IMR-90 (cell line): ENCODE measurements around the gene SYN1. TPM values are rescaled to one million over a fixed set of nuclear protein-coding genes. Genes with fewer than 3 reads are reported as not detected.
A peak's percentile ranks its signal among the peaks of the same experiment; 100 is the strongest.

Experiments
- ATAC-seq: fragments of 200-7000 bp; cut with Tn5 transposase; 2 replicates; pipeline ENCODE4 v1.9.1; 2020; ENCODE audit warnings: low read depth, mild to moderate bottlenecking, moderate library complexity
- BruUV-seq: library from RNA; stranded (reverse); fragments of 400-500 nt; replicated peaks from 2 replicates; lab custom pipeline; 2021; lab: Mats Ljungman, UMichigan
- CTCF ChIA-PET: fragments of 300-600 bp; formaldehyde crosslinking; extraction: SDS; loops from one replicate; lab custom pipeline; 2021; ENCODE audit warnings: antibody characterized with exemption; lab: Yijun Ruan, JAX
- POLR2A ChIA-PET: fragments of 300-600 bp; sonication (Branson Sonifier 250); formaldehyde crosslinking; loops from one replicate; lab custom pipeline; 2022; ENCODE audit warnings: antibody characterized with exemption; ENCODE audit not compliant: unreplicated experiment; lab: Charles Lee
- DNase-seq: peaks from one replicate; pipeline ENCODE4 v3.0.0; 2013
- H2AFZ ChIP-seq: replicated peaks from 2 replicates; pipeline ENCODE3; 2013; ENCODE audit warnings: low read length, mild to moderate bottlenecking; ENCODE audit not compliant: poor library complexity
- H2AK5ac ChIP-seq: 2 replicates; pipeline ENCODE4 v1.6.1; 2013; ENCODE audit warnings: low read depth, low read length, inconsistent platforms
- H2AK9ac ChIP-seq: replicated peaks from 2 replicates; pipeline ENCODE3; 2013; ENCODE audit warnings: mild to moderate bottlenecking, low read depth, low read length, moderate library complexity; ENCODE audit not compliant: poor library complexity
- H2BK120ac ChIP-seq: 2 replicates; pipeline ENCODE4 v1.6.1; 2013; ENCODE audit warnings: low read depth, low read length, inconsistent platforms
- H2BK15ac ChIP-seq: 3 replicates; pipeline ENCODE4 v1.6.1; 2013; ENCODE audit warnings: low read depth, low read length, inconsistent platforms
- H2BK20ac ChIP-seq: 2 replicates; pipeline ENCODE4 v1.6.1; 2013; ENCODE audit warnings: low read depth, mild to moderate bottlenecking, inconsistent platforms, low read length, moderate library complexity
- H2BK5ac ChIP-seq: 2 replicates; pipeline ENCODE4 v1.6.1; 2013; ENCODE audit warnings: mild to moderate bottlenecking, low read depth, low read length, inconsistent platforms; ENCODE audit not compliant: poor library complexity, severe bottlenecking
- H3K14ac ChIP-seq: replicated peaks from 2 replicates; pipeline ENCODE4 v1.6.1; 2013; ENCODE audit warnings: low read depth, low read length, inconsistent platforms
- H3K18ac ChIP-seq: 2 replicates; pipeline ENCODE4 v1.6.1; 2013; ENCODE audit warnings: low read depth, low read length, control low read depth
- H3K23ac ChIP-seq: 2 replicates; pipeline ENCODE4 v1.6.1; 2013; ENCODE audit warnings: low read depth, low read length, inconsistent platforms
- H3K27ac ChIP-seq: 2 replicates; pipeline ENCODE4 v1.5.1; 2013; ENCODE audit warnings: mild to moderate bottlenecking, control low read depth, low read length; ENCODE audit not compliant: insufficient read depth
- H3K27me3 ChIP-seq: 2 replicates; pipeline ENCODE4 v1.6.1; 2013; ENCODE audit warnings: low read length; ENCODE audit not compliant: control insufficient read depth, insufficient read depth
- H3K36me3 ChIP-seq: 2 replicates; pipeline ENCODE4 v1.6.1; 2013; ENCODE audit warnings: low read length, mixed read lengths; ENCODE audit not compliant: control insufficient read depth, insufficient read depth
- H3K4ac ChIP-seq: 2 replicates; pipeline ENCODE4 v1.6.1; 2013; ENCODE audit warnings: low read depth, low read length, inconsistent platforms
- H3K4me1 ChIP-seq: 2 replicates; pipeline ENCODE4 v1.6.1; 2013; ENCODE audit warnings: low read length, mixed read lengths; ENCODE audit not compliant: control insufficient read depth, insufficient read depth
- H3K4me2 ChIP-seq: 2 replicates; pipeline ENCODE4 v1.6.1; 2013; ENCODE audit warnings: low read depth, mild to moderate bottlenecking, control low read depth, low read length, moderate library complexity
- H3K4me3 ChIP-seq: 2 replicates; pipeline ENCODE4 v1.5.1; 2013; ENCODE audit warnings: low read depth, mild to moderate bottlenecking, control low read depth, low read length, moderate library complexity; ENCODE audit not compliant: insufficient read depth
- H3K56ac ChIP-seq: 2 replicates; pipeline ENCODE4 v1.6.1; 2013; ENCODE audit warnings: low read length, inconsistent platforms; ENCODE audit not compliant: insufficient read depth; ENCODE audit errors: extremely low read depth
- H3K79me1 ChIP-seq, 2 experiments: 2 replicates each; pipeline ENCODE4 v1.6.1; 2013; ENCODE audit warnings: low read length in 2 of 2, inconsistent platforms in 1 of 2, low read depth in 1 of 2
- H3K9ac ChIP-seq: 2 replicates; pipeline ENCODE4 v1.6.1; 2013; ENCODE audit warnings: low read depth, low read length, control low read depth
- H3K9me1 ChIP-seq: 2 replicates; pipeline ENCODE4 v1.6.1; 2013; ENCODE audit warnings: low read length, inconsistent platforms; ENCODE audit not compliant: insufficient read depth
- H3K9me3 ChIP-seq: 2 replicates; pipeline ENCODE4 v1.6.1; 2013; ENCODE audit warnings: low read length; ENCODE audit not compliant: control insufficient read depth, insufficient read depth
- H4K20me1 ChIP-seq: 2 replicates; pipeline ENCODE4 v1.6.1; 2013; ENCODE audit warnings: low read length, inconsistent platforms; ENCODE audit not compliant: insufficient read depth
- H4K5ac ChIP-seq: 2 replicates; pipeline ENCODE4 v1.6.1; 2013; ENCODE audit warnings: mild to moderate bottlenecking, low read depth, low read length, control low read depth
- H4K8ac ChIP-seq, 2 experiments: 2 replicates each; pipeline ENCODE4 v1.6.1; 2013; ENCODE audit warnings: low read depth in 2 of 2, low read length in 2 of 2, control low read depth in 1 of 2, inconsistent platforms in 1 of 2
- H4K91ac ChIP-seq: 2 replicates; pipeline ENCODE4 v1.6.1; 2013; ENCODE audit warnings: low read depth, low read length, inconsistent platforms; ENCODE audit not compliant: insufficient read depth
- BHLHE40 ChIP-seq: fragments of 150-350 bp; IDR thresholded peaks from 2 replicates; pipeline ENCODE4 v1.6.1; 2016; ENCODE audit warnings: mild to moderate bottlenecking, low read depth, low read length
- CEBPB ChIP-seq: IDR thresholded peaks from 2 replicates; pipeline ENCODE4 v1.6.1; 2012; ENCODE audit warnings: low read depth, low read length, improper control_type of control experiment
- CHD1 ChIP-seq: IDR thresholded peaks from 2 replicates; pipeline ENCODE4 v1.6.1; 2012; ENCODE audit warnings: low read depth, low read length, improper control_type of control experiment
- CTCF ChIP-seq: conservative IDR thresholded peaks from 2 replicates; pipeline ENCODE4 v1.5.1; 2012; ENCODE audit warnings: mild to moderate bottlenecking, low read depth, low read length, improper control_type of control experiment
- ELK1 ChIP-seq: fragments of 150-350 bp; IDR thresholded peaks from 2 replicates; pipeline ENCODE4 v1.6.1; 2016; ENCODE audit warnings: low read depth, mild to moderate bottlenecking, low read length, moderate library complexity, borderline replicate concordance
- FOS ChIP-seq: fragments of 150-350 bp; IDR thresholded peaks from 2 replicates; pipeline ENCODE4 v1.6.1; 2016; ENCODE audit warnings: low read depth, low read length
- MAFK ChIP-seq: IDR thresholded peaks from 2 replicates; pipeline ENCODE4 v1.6.1; 2012; ENCODE audit warnings: low read depth, low read length, improper control_type of control experiment
- MXI1 ChIP-seq: IDR thresholded peaks from 2 replicates; pipeline ENCODE4 v1.6.1; 2012; ENCODE audit warnings: low read depth, mild to moderate bottlenecking, low read length, moderate library complexity, borderline replicate concordance
- NFE2L2 ChIP-seq: fragments of 150-350 bp; IDR thresholded peaks from 2 replicates; pipeline ENCODE4 v1.6.1; 2016; ENCODE audit warnings: low read depth, mild to moderate bottlenecking, low read length
- POLR2A ChIP-seq: IDR thresholded peaks from 2 replicates; pipeline ENCODE4 v1.6.1; 2012; ENCODE audit warnings: mild to moderate bottlenecking, low read depth, low read length
- RAD21 ChIP-seq: IDR thresholded peaks from 2 replicates; pipeline ENCODE4 v1.6.1; 2012; ENCODE audit warnings: low read length, improper control_type of control experiment
- RCOR1 ChIP-seq: IDR thresholded peaks from 2 replicates; pipeline ENCODE4 v1.6.1; 2012; ENCODE audit warnings: mild to moderate bottlenecking, low read length, improper control_type of control experiment; ENCODE audit not compliant: insufficient replicate concordance
- RFX5 ChIP-seq: IDR thresholded peaks from 2 replicates; pipeline ENCODE4 v1.8.0; 2012; ENCODE audit warnings: low read depth, mild to moderate bottlenecking, low read length, moderate library complexity
- SMC3 ChIP-seq: fragments of 150-350 bp; IDR thresholded peaks from 2 replicates; pipeline ENCODE4 v1.6.1; 2016; ENCODE audit warnings: low read depth, mild to moderate bottlenecking, antibody characterized with exemption, low read length, moderate library complexity
- USF2 ChIP-seq: fragments of 150-350 bp; IDR thresholded peaks from 2 replicates; pipeline ENCODE4 v1.6.1; 2017; ENCODE audit warnings: mild to moderate bottlenecking, antibody characterized with exemption, low read length, low read depth
- WGBS, 2 experiments: methylation state at CpG; one replicate each; pipeline versions ENCODE4 v1.1.5 to v1.1.7; 2013; ENCODE audit warnings: missing lambda C conversion rate in 2 of 2; ENCODE audit not compliant: insufficient read length in 1 of 2; ENCODE audit errors: extremely low coverage in 2 of 2; 5-methylcytosine and 5-hydroxymethylcytosine counted together
- dilution Hi-C: fragments of 300-500 bp; cut with HindIII; formaldehyde crosslinking; loops from one replicate; pipeline ENCODE4 v1.14.3; 2018; ENCODE audit warnings: low sequenced_read_pairs; ENCODE audit not compliant: unreplicated experiment
- in situ Hi-C: fragments of 300-500 bp; cut with MboI; formaldehyde crosslinking; loops from 3 replicates; pipeline ENCODE4 v1.14.3; 2019; ENCODE audit warnings: low sequenced_read_pairs, inconsistent platforms, mixed read lengths
- intact Hi-C: fragments of 100-400 bp; cut with micrococcal nuclease; formaldehyde crosslinking; loops from 2 replicates; pipeline ENCODE4 v1.10.0; 2022
- polyA plus RNA-seq, 3 experiments: library from polyadenylated mRNA; depleted of rRNA; stranded (reverse); fragments of >200 nt; gene quantifications; 2 replicates each; pipeline ENCODE4 v1.2.3, GENCODE V29; 2012; ENCODE audit warnings: low replicate concordance in 1 of 3
- total RNA-seq: library from RNA; depleted of rRNA; stranded (reverse); fragments of >200 nt; gene quantifications from 2 replicates; pipeline ENCODE4 v1.2.3, GENCODE V29; 2012

Gene SYN1
- total and polyA plus RNA-seq, 2 of the 4 experiments (the other 2 are of a cell fraction) = under 0.01 to 0.56 TPM

GRCh38 chrX:47649271-47649670 is 29.6 kb upstream of the SYN1 start:
- intact Hi-C loops (no loop called here), dilution Hi-C loops (no loop called here), in situ Hi-C loops (loop anchor here (5.0 to 25.0 kb wide), 2 partner anchors 87 to 437 kb away; partner anchors contain the start of genes ARAF and CDK16)
- Histone ChIP-seq H2BK15ac (peak overlapping the region; percentile 30; the same call in 2 of the 3 replicates), H3K27me3 (no peaks in the 10 kb centered on the region), H2BK20ac (peak overlapping the region; percentile 49; the same call in 1 of the 2 replicates), H3K14ac (peak overlapping the region; percentile 86), H3K9me1 (0 out of 2 replicates have a peak, but pooled peaks cover 2% of the 10 kb centered on the region), H3K23ac (peak overlapping the region; percentile 96), H3K9ac (peak overlapping the region; percentile 74), H4K8ac (peak overlapping the region; percentile 31 to 75; a peak in 3 of 4 replicates), H2AFZ (no peak overlapping the region), H3K9me3 (no peaks in the 10 kb centered on the region), H2AK9ac (peak overlapping the region; percentile 77), H3K4ac (peak overlapping the region; percentile 82), H4K91ac (peak overlapping the region; percentile 66), H3K4me1 (peaks cover 7% of the 10 kb centered on the region), H3K36me3 (peaks cover 2% of the 10 kb centered on the region; the same call in 1 of the 2 replicates), H2BK120ac (peak overlapping the region; percentile 57), H2AK5ac (peak overlapping the region; percentile 47), H3K4me2 (peak overlapping the region; percentile 83), H3K18ac (peak overlapping the region; percentile 15; the same call in 1 of the 2 replicates), H3K27ac (peak overlapping the region; percentile 84), H3K79me1 (peaks cover 0 to 31% of the 10 kb centered on the region in 2 experiments; a peak in 3 of 4 replicates), H2BK5ac (peak overlapping the region; percentile 79), H4K5ac (peak overlapping the region; percentile 27; the same call in 1 of the 2 replicates), H3K4me3 (peak overlapping the region; percentile 88), H4K20me1 (peaks cover 14% of the 10 kb centered on the region), H3K56ac (peak overlapping the region; percentile 80)
- no TSS peak for BruUV-seq
- CTCF ChIA-PET = no interaction called here
- DNase-seq (no peak), ATAC-seq (no peak)
- WGBS, 2 experiments = no CpG with 5 or more reads among the region's 8 CpGs
- POLR2A ChIA-PET = no interaction called here
- no peak for TF ChIP-seq NFE2L2
- no peak for TF ChIP-seq CHD1
- no peak for TF ChIP-seq MXI1
- TF ChIP-seq CEBPB = no peak
- TF ChIP-seq FOS = no peak
- no peak for TF ChIP-seq CTCF
- TF ChIP-seq ELK1 = no peak
- no peak for TF ChIP-seq RAD21
- TF ChIP-seq MAFK = no peak
- no peak for TF ChIP-seq SMC3
- no peak for TF ChIP-seq USF2
- no peak for TF ChIP-seq BHLHE40
- no peak for TF ChIP-seq RFX5
- no peak for TF ChIP-seq POLR2A
- no peak for TF ChIP-seq RCOR1
